ENCODE data around the gene SHANK2. TPM values are rescaled to one million over a fixed set of nuclear protein-coding genes. Genes with fewer than 3 reads are reported as not detected.

SHANK2 gene
- total RNA-seq (2014; rRNA removed; shearing (Covaris generic); ENCODE audit: low replicate concordance): 1.2 and 5.8 TPM in 2 replicates

GRCh38 chr11:71252269-71252769 is at the start of gene SHANK2:
Gene SHANK2 (minus strand): TSS chr11:71252577. CDS start chr11:71147326, 105,251 bp downstream.
- in situ Hi-C loops (cut with HindIII; ENCODE audit: low pct_unique_long_range_greater_than_20kb, low sequenced_read_pairs): no loop called here
- DNase-seq (ENCODE audit: low read depth): no peak

- DNase-seq (ENCODE audit: low read depth): no peak
- in situ Hi-C loops (cut with HindIII; ENCODE audit: low pct_unique_long_range_greater_than_20kb, low sequenced_read_pairs): no loop called here
Observed at GRCh38 chr11:71301858-71302533, 49.6 kb upstream of the SHANK2 start.

DNA sequence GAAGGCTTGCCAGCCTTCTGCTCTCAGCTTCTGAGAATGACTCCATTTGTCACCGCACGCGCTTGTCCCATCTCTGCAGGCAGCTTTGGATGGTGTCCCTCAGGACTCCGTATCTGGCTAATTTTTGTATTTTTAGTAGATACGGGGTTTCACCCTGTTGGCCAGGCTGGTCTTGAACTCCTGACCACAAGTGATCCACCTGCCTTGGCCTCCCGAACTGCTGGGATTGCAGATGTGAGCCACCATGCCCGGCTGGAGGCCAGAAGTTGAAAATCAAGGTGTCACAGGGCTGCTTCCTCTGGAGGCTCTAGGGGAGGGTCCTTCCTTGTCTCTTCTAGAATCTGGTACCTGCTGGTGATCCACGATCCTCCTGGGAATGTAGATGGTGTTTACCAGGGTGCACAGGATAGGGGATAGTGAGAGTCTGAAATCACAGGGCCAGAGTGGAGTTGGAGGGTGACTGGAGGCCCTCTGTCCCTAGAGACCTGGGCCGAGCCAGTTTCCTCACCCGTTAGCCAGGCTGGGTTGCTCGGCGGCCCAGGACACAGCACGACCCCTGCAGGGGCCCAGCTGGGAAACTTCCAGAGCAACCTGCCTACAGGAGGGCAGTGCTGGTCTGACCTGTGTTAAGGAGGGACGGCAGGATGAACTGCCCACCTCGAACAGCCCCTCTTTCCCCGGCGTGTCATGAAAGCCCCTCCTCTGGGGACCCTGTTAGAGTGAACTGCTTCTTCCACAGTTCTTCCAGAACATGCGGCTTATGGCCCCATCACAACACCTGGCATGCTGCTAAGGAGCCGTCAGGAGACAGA is 48.9 kb upstream of the SHANK2 start:
- DNase-seq (ENCODE audit: low read depth): no peak
- in situ Hi-C loops (cut with HindIII; ENCODE audit: low pct_unique_long_range_greater_than_20kb, low sequenced_read_pairs): no loop called here

GRCh38 chr11:71300187-71300586 is 47.8 kb upstream of the SHANK2 start:
- in situ Hi-C loops (cut with HindIII; ENCODE audit: low pct_unique_long_range_greater_than_20kb, low sequenced_read_pairs): no loop called here
- DNase-seq (ENCODE audit: low read depth): no peak

- DNase-seq (ENCODE audit: low read depth): no peak
- in situ Hi-C loops (cut with HindIII; ENCODE audit: low pct_unique_long_range_greater_than_20kb, low sequenced_read_pairs): no loop called here
Observed at GRCh38 chr11:71298761-71299181, 46.4 kb upstream of the SHANK2 start.

- in situ Hi-C loops (cut with HindIII; ENCODE audit: low pct_unique_long_range_greater_than_20kb, low sequenced_read_pairs): no loop called here
- DNase-seq (ENCODE audit: low read depth): no peak
Observed at GRCh38 chr11:71298016-71298550, 45.7 kb upstream of the SHANK2 start.

DNA sequence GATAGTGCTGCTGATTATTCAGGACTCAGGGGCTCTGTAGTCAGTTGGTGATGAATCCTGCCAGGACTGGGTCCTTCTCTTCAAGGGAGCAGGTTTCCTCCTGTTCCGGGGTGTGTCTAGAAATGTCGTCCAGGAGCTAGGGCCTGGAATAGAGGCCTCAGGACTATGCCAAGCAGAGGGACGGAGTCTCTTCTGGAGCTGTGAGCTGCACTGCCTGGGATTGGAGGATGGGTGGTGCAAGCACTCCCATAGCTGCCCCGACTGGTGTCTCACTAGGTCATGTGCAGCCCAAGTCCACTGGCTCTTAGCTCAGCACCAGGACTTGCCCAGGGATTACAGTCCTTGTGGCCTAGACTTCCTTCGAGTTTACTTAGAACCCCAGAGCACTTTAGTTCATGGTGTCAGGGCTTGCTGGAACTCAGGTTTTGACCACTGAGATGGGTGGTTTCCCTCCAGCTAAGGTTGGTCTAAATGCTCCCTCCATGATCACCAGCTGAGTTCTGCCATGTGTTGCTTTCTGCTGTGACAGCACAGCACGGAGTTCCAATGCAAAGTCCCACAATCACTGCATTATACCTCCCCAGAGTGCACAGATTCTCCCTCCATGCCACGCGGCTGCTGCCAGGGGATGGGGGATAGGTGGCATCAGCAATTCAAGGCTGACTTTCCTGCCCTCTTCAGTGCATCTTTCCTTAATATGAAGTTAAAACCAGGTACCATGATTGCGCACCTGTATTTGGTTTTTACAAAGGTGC is 42.6 kb upstream of the SHANK2 start:
- in situ Hi-C loops (cut with HindIII; ENCODE audit: low pct_unique_long_range_greater_than_20kb, low sequenced_read_pairs): no loop called here

GRCh38 chr11:71293961-71294782 is 41.8 kb upstream of the SHANK2 start:
- no peak for DNase-seq (ENCODE audit: low read depth)
- in situ Hi-C loops (cut with HindIII; ENCODE audit: low pct_unique_long_range_greater_than_20kb, low sequenced_read_pairs): no loop called here

More for the DNA sequence above, 42.6 kb upstream of the SHANK2 start:
- DNase-seq (ENCODE audit: low read depth): no peak

GRCh38 chr11:71286701-71287643 is 34.6 kb upstream of the SHANK2 start:
- peak; percentile 96 for DNase-seq (ENCODE audit: low read depth)
- in situ Hi-C loops (cut with HindIII; ENCODE audit: low pct_unique_long_range_greater_than_20kb, low sequenced_read_pairs): no loop called here

DNA sequence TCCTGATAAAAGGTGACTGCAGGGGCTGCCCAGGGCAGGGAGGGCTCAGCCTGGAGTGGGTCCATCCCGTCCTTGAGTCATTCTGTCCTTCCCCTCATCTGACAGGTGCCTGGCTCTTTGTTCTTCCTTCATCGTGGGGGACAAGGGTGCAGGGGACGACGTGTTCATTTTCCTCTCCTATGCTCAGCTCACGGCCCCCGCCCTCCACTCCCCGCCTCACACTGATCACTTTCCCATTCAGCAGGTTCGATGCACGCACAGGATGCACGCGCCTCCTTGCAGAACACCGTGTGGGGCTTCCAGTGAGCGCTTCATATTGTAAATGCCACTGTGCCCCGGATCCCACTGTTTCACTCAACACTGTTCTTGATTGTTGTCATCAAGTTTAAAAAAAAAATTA is 32.7 kb upstream of the SHANK2 start:
- no peak for DNase-seq (ENCODE audit: low read depth)
- in situ Hi-C loops (cut with HindIII; ENCODE audit: low pct_unique_long_range_greater_than_20kb, low sequenced_read_pairs): no loop called here

DNA sequence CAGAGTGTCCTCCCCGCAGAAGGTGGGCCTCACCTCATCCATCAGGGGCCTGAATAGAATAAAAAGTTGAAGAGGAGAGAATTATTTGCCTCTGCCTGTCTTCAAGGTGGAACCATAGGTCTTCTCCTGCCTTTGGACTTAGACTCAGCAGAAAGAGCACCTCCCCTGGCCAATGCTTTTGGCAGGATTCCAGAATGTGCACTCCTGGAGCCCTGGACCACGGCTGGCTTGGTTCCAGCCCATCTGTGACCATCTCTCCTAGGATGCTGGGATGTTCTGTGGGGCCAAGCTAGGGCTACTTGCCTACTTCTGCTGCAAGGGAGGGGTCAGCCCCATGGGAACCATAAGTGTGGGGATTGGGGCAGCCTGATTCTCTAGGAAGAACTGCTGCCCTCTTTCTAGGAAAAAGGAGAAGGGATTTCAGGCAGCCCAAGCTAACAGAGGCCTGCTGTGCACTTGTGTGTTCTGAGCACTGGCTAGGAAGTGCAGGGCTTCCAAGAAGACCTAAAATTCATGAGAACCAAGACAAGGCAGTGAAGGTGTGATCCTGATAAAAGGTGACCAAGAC is 32.2 kb upstream of the SHANK2 start:
- in situ Hi-C loops (cut with HindIII; ENCODE audit: low pct_unique_long_range_greater_than_20kb, low sequenced_read_pairs): no loop called here

DNA sequence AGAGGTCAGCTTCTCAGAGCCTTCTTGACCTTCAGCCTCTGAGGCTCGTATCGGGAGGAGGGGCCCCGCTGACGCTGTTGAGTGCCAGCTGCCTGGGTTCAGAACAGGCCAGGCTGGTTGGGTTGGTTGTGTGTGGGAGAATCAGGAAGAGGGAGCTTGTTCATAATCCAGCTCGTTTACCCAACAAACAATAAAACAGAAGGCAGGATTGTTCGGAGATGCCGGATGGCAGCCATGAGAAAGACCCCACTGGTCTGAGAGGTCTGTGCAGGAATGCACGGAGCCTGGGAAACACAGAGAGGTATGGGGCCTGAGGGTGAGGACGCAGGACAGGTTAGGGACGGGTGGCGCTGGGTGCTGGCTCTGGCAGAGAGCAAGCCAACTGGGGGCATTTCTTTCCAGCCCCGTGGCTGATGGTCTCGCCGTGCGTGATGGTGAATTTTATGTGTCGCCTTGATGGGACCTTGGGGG is 31.6 kb upstream of the SHANK2 start:
- in situ Hi-C loops (cut with HindIII; ENCODE audit: low pct_unique_long_range_greater_than_20kb, low sequenced_read_pairs): no loop called here
- no peak for DNase-seq (ENCODE audit: low read depth)

More for the DNA sequence above, 32.2 kb upstream of the SHANK2 start:
- DNase-seq (ENCODE audit: low read depth): no peak

- DNase-seq (ENCODE audit: low read depth): no peak
- in situ Hi-C loops (cut with HindIII; ENCODE audit: low pct_unique_long_range_greater_than_20kb, low sequenced_read_pairs): no loop called here
Observed at GRCh38 chr11:71282581-71283351, 30.4 kb upstream of the SHANK2 start.

- in situ Hi-C loops (cut with HindIII; ENCODE audit: low pct_unique_long_range_greater_than_20kb, low sequenced_read_pairs): no loop called here
- DNase-seq (ENCODE audit: low read depth): no peak
Observed at GRCh38 chr11:71281831-71282230, 29.5 kb upstream of the SHANK2 start.

- DNase-seq (ENCODE audit: low read depth): no peak
- in situ Hi-C loops (cut with HindIII; ENCODE audit: low pct_unique_long_range_greater_than_20kb, low sequenced_read_pairs): no loop called here
Observed at GRCh38 chr11:71281204-71281603, 28.8 kb upstream of the SHANK2 start.

Measured in Caki2 (cell line).